A673 (cell line): Measurements from ENCODE around the gene KCNB1.

Experiments used
- EZH2 ChIP-seq: fragments of 200-600 bp; sonication (generic); IDR thresholded peaks from 2 replicates; pipeline ENCODE4 v1.6.1; 2017; ENCODE audit warnings: borderline replicate concordance, low read depth, mild to moderate bottlenecking, mixed read lengths, antibody characterized with exemption, low read length; ENCODE audit not compliant: poor library complexity, severe bottlenecking
- TF ChIP-seq, protein P1 (sequence below): fragments of 300-800, 200-600 bp; sonication (generic); conservative IDR thresholded peaks from 2 replicates; pipeline ENCODE4 v1.5.1; 2017; ENCODE audit warnings: low read depth, mild to moderate bottlenecking, antibody characterized with exemption, low read length, moderate library complexity, mixed read lengths

DNA sequence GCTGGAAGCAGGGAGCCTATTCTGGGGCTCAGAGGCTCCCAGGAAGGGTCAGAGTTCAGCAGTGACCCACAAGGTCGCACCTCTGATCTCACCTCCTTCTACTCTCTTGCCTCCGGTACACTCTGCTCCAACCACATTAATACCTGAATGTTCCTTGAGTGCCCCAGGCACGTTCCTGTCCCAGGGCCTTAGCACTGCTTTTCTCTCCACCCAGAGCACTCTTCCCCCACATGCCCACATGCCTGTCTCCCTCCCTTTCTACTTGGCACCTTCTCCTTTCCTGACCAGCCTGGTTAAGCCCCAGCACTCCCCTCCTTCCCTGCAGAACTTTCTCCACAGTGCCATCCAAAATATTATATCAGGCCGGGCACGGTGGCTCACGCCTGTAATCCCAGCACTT lies 13.4 kb downstream of the KCNB1 start:
- TF ChIP-seq, protein P1, sequence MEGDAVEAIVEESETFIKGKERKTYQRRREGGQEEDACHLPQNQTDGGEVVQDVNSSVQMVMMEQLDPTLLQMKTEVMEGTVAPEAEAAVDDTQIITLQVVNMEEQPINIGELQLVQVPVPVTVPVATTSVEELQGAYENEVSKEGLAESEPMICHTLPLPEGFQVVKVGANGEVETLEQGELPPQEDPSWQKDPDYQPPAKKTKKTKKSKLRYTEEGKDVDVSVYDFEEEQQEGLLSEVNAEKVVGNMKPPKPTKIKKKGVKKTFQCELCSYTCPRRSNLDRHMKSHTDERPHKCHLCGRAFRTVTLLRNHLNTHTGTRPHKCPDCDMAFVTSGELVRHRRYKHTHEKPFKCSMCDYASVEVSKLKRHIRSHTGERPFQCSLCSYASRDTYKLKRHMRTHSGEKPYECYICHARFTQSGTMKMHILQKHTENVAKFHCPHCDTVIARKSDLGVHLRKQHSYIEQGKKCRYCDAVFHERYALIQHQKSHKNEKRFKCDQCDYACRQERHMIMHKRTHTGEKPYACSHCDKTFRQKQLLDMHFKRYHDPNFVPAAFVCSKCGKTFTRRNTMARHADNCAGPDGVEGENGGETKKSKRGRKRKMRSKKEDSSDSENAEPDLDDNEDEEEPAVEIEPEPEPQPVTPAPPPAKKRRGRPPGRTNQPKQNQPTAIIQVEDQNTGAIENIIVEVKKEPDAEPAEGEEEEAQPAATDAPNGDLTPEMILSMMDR: no peak
- no peak for TF ChIP-seq EZH2
